Left renal cortex interstitium (tissue), 4 donors: ENCODE data around the gene LRRC56. TPM values are rescaled to one million over a fixed set of nuclear protein-coding genes. Genes with fewer than 3 reads are reported as not detected.

ENCODE experiments used
- DNase-seq, 4 donors: peaks; one replicate each; pipeline ENCODE4 v3.0.0-alpha.2; 2013; ENCODE audit warnings: low read depth in 4 of 4, low spot score in 2 of 4, missing footprints in 1 of 4
- polyA plus RNA-seq, 4 donors: library from polyadenylated mRNA; unstranded; fragments of 120-200 nt; gene quantifications; one replicate each; pipeline ENCODE4 v1.2.1, GENCODE V29; 2013; ENCODE audit not compliant: insufficient read length in 4 of 4

The LRRC56 gene
- polyA plus RNA-seq, 4 donors: 2.8 to 6.1 (median 5.1) TPM

DNA sequence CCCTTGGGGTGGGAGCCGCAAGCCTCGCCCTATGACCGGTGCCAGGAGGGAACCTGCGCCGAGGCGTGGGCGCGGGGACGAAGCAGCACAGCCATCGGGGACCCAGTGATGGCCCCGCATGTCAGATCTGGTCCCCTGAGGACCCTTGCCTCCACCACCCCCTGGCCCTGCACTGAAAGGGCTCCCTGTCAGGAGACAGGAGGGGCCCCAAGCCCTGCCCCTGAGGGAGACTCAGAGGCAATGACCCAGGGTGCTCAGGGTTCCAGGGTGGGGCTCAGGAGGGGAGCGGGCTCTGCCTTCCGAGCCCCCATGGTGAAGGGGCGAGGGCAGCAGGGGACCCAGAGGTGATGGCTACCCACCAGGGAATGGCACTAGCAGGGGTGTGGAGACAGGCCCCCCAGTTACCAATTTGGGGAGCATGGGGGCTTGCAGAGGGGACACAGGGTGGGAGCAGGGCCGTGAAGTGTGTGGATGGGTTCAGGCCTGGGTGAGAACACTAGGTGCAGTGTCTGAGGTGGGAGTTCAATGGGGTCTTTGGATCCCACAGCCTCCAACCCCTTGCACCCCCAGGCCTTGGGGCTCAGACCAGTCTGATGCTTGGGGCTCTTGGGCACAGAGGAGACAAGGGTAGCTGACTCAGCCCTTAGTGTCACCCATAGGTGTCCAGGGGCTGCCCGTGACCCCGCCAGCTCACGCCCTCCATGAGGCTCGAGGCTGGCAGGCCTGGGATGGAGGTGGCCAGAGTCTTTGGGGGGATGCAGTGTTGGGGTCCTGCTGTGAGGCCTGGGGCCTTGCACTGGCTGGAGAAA, 499 bp downstream of the LRRC56 start:
- DNase-seq: no peak

- no peak for DNase-seq
Measured at GRCh38 chr11:538431-539051, 1.2 kb downstream of the LRRC56 start.

DNA sequence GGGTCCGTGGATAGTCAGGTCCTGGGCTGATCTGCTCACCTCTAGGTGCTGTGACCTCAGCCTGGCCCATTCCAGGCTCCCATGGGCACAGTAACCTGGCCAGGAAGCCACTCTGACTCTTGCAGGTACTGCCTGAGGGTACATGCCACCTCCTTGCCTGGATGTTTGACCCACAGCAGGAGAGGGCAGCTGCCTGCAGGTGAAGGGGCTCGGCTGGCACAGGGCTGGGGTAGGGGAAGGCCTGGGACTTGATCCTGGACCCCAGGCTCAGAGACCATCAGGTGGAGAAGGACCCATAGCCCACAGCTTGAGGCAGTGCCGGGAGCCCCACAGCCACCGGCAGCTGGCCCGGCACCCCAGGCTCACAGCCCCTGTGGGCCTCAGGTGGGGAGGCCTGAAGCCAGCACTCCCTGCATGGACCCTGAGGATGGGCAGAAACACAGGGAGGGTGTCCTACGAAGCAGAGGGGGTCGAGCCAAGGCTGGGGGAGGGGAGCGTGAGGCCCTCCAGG, 2.7 kb downstream of the LRRC56 start:
- no peak for DNase-seq

GRCh38 chr11:540583-541432, 3.5 kb downstream of the LRRC56 start:
- DNase-seq: no peak

DNA sequence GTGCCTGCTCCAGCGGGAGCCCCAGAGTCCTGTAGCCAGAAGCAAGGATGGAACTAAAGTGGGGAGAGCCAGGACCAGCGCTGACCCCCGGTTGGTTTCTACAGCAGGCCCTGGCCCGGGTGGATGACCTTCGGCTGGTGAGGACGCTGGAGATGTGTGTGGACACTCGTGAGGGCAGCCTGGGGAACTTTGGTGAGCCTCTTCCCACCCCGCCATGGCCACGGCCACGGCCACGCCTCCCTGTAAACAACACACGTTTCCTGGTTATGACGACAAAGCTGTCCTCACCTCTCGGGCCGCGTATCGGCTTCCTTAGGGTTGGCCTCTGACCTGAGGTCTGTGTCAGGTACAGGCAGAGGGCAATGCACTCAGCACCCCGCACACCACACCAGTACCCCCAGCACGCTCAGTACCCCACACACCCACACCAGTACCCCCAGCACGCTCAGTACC, 4.1 kb downstream of the LRRC56 start:
- DNase-seq: no peak

GRCh38 chr11:544817-545166, 7.5 kb downstream of the LRRC56 start:
- DNase-seq: no peak

DNA sequence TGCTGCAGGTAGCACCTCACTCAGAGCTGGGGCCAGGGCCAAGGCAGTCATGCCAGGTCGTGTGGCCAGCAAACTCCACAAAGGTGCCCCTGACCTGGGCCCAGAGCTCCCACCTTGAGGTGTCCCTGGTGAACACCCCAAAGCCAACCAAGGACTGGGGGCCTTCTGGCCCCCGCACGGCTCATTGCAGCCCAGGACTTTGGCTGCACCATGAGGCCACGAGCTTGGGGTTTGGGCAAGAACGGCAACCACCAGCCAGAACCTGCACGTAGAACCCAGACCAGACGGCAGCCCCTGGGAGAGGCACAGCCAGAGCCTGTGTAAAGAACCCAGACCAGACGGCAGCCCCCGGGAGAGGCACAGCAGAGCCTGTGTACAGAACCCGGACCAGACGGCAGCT, 7.8 kb downstream of the LRRC56 start:
- DNase-seq: no peak

DNA sequence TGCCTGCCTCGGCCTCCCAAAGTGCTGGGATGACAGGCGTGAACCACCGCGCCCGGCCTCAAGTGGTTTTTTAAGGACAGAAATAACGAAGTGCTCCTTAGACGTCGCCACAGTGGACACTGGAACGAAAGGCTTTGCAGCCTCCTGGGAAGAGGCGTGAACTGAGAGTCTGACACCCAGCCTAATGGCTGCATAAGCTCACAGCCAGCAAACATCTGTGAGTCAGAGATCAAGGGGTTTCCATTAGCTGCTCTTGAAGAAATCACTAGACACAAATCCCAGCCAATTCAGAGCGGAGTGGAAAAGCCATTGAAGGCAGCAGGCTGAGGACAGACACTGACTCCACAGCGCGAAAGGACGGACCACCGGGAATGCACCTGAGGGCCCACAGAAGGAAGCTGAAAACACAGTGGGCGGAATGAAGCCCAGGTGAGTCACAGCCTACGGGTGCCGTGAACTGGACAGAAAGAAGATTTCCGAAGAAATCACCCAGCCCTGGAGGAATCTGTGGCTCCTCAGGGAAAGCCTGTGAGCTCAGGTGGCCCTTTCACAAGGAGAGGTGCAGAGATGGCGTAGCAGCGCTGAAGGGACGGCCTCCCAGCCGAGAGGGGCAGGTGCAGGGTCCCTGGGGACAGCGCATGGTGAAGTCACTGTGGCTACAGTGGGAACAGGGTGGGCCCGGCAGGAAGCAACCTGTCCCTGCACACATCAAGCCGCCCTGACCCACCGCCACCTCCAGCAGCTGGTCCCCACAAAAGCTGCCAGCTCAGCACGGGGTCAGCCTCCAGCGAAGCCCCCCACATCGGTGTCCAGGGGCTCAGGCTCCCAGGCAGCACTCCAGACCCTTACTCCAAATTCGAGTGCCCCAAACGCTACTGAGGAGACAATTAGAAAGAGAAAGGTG, 11.6 kb downstream of the LRRC56 start:
- no peak for DNase-seq

DNA sequence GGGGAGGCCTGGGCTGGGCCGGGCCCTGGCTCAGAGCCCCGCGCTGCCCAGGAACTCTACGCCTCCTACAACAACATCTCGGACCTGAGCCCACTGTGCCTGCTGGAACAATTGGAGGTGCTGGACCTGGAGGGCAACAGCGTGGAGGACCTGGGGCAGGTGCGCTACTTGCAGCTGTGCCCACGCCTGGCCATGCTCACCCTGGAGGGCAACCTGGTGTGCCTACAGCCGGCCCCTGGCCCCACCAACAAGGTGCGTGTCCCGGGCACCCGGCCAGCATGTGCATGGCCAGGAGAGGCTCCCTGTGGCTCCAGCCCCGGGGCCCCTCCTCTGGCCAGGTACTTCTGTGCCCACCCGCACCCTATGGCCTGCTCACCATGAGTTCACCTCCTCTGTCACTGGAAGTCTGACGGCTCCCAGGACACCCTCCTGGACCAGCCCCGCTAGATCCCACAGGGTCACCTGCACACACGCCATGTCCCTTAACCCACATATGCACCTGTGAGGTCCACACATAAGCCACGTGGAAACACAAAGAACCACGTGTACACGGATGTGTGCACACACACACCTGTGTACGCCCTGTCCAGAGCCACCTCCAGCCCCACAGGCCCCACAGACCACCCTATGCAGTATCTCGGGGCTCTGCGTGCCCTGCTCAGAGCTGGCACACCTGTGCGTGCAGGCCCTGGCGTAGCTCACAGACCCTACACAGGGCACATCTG, 12.9 kb downstream of the LRRC56 start:
- DNase-seq: no peak

- no peak for DNase-seq
Measured at GRCh38 chr11:550746-551085, 13.4 kb downstream of the LRRC56 start.

- DNase-seq: no peak
Measured at GRCh38 chr11:551131-551530, 13.8 kb downstream of the LRRC56 start.

DNA sequence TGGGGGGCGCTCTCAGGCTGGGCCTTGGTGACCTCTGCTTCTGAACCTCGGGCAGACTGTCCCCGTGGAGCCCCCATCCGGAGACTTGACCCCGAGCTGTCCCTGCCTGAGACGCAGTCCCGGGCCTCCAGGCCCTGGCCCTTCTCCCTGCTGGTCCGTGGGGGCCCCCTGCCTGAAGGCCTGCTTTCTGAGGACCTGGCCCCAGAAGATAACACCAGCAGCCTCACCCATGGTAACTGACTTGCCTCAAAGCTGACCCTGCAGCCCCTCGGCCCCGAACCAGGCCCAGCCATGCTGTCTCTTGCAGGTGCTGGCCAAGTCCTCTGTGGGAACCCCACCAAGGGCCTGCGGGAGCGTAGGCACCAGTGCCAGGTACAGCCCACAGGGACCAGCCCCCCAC, 14.3 kb downstream of the LRRC56 start:
- no peak for DNase-seq

DNA sequence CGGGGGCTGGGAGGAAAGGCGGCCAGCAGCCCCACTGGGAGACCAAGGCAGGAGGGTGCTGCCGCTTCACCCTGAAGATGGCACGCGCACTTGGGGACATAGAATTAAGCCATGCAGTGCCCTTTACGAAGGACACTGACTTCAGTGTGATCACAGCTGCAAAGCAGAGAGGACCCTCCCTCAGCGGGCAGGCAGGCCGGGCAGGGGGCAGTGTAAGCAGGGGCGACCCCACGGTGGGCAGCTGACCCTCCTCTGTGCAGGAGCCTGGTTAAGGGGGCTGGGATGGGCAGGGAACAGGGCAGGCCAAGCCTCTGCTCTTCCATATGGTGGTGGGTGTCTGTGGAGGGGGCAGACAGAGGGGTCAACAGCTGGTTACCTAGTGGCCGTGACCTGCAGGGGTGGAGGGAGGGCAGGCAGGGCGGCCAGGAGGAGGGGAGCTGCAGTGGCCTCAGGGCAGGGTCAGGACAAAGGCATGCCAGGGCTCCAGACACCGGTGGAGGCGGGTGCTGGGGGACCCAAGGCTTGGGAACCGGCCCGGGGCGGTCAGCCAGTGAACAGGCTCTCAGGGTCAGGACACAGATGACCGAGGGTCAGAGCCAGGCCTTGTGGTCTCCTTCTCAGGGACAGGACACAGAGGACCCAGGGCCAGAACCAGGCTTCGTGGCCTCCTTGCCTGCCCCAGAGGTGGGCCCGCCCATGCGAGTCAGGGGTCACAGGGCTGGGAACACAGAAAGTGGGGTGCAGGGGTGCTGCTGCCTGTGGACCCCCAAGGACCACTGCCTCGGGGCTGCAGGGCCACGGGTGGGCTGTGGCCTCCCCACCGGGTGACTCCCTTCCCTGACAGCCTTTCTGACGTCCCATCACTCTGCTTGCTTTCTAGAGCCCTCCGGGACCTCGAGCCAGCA, 16.0 kb downstream of the LRRC56 start:
- DNase-seq: no peak

DNA sequence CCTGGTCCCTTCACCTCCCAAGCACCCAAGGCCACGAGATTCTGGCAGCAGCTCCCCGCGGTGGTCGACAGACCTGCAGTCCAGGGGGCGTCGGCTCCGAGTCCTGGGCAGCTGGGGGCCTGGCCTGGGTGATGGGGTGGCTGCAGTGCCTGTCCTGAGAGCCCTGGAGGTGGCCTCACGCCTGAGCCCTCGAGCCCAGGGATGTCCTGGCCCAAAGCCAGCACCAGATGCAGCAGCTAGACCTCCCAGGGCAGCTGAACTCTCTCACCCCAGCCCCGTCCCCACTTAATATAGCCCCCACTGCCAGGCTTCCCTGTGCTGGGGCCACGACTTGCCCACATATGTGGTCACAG, 16.6 kb downstream of the LRRC56 start:
- no peak for DNase-seq

- peak in 1 of 4 donors; percentile 49 for DNase-seq
Measured at GRCh38 chr11:554428-555226, 17.3 kb downstream of the LRRC56 start.

- DNase-seq: no peak
Measured at GRCh38 chr11:555227-555779, 18.0 kb downstream of the LRRC56 start.

DNA sequence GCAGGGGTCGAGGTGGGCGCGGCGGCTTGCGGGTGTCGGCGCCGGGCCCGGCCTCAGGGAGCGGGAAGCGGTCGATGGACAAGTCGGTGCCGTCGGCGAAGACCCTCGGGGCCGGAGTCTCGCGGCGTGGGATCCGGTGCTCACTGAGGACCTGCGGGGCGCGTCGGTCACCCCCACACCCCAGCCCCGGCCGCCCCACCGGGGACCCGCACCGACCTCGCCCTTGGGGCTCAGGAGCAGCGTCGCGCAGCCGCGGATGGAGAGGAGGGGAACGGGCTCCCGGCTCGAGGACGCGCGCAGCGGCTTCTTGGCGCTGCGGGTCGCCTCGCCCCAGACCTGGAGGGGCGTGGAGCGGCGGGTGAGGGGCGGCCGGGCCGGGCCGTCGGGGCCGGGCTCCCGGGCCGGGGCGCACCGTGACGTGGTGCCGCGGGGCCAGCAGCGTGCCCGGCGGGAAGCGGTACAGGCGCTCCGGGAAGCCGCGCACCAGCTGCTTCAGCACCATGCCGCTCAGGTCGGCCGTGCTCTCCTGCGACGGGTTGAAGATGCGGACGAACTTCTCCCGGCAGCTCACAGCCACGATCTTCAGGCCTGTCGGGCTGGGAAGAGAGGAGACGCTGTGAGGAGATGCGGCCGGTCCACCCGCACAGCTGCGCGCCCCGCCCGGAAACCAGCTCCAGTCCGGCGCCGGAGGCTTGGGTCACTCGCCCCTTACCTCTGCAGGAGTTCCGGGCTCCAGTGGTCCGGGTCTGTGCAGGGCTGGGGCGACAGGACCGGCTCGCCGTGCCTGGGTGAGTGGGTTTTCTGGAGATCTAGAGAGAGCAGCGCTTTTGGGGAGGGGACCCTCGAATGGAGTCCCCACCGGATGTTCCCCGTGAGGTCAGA, 18.7 kb downstream of the LRRC56 start:
- no peak for DNase-seq
